ENCODE results near the gene CAMTA1. TPM values are rescaled to one million over a fixed set of nuclear protein-coding genes. Genes with fewer than 3 reads are reported as not detected.
"Not testable (repeated sequence)": the region's sequence is repeated elsewhere in the genome, so short reads cannot be mapped to it uniquely, and the experiment has no call there.

Gene CAMTA1
- total RNA-seq, 1 experiment from 2014 or later: 103 TPM

DNA sequence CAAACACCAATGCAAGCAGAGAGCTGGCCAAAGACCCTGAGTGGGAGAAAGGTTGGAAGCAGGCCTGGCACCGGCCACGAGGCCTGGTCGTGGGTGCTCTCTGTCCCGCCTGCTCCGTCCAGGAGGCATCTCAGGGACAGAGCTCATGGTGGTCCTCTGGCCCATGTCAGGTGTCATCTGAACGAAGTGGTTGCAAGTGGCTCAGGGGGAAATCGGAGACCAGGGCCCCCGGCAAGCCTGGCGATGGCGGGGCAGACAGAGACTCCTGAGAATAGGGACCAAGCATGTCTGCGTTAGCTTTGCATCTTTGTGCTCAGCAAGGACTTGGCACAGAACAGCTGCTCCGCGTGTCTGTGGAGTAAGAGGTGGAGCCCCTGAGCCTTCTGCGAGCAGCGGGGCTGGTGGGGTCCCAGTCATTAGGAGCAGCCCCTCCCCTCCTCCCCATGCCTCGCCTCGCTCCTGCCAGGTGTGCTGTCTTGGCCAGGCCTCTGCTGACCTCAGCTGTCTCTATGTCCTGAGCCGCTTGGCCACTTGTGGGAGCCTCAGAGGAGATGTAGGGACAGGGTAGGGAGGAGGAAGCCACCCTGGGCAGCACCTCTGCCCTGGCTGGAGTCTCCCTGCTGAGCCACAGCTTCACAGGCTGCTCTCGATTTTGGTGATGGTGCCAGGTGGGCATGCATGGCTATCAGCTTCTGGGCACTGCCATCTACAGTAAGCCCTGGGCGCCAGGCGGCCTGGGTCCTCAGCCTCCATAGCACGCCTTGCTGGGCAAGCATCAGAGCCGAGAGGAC, 622.9 kb downstream of the CAMTA1 start:
- no peak overlapping the region for H3K4me3 ChIP-seq
- H3K27me3 ChIP-seq: no peaks in the 10 kb centered on the region
- no peak for DNase-seq
- no peaks in the 10 kb centered on the region for H3K9me3 ChIP-seq
- H3K36me3 ChIP-seq: no peaks in the 10 kb centered on the region

DNA sequence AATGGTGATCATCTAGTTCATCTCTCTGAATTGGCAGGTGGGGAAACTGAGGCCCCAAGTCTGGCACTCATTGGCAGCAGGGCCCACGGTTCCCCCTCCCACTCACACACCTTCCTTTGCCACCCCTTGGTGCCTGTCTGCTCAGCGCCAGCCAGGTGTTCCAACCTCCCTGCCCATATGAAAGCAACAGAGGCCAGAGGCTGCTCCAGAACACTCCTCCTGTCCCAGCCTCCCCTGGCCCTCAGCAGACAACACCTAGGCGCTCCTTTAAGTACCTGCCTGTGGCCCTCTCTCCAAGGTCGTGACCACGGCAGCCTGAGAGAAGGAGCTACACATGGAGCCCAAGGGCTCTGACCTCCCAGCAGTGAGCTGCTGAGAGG, 623.5 kb downstream of the CAMTA1 start:
- H3K36me3 ChIP-seq: no peaks in the 10 kb centered on the region
- no peak for DNase-seq
- no peaks in the 10 kb centered on the region for H3K27me3 ChIP-seq
- H3K9me3 ChIP-seq: no peaks in the 10 kb centered on the region
- no peak overlapping the region for H3K4me3 ChIP-seq

DNA sequence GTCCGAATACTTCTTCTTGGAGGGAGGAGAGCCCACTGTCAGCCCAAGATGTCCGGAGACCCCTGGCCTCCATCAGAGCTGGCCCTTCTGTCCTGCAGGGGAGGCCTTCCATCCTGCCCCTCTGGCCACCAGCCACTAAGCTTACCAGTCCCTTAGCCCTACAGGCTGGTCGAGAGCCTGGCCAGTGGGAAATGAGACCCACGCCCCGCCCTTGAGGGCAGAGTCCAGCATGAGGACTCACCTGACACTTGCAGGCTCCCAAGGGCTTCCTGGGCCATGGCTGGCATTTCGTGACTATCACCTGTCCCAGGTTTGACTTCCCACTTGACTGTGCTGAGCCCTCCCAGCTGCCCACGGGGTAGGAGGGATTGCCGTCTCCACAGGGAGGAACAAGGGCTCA, 624.0 kb downstream of the CAMTA1 start:
- no peak for DNase-seq
- no peaks in the 10 kb centered on the region for H3K36me3 ChIP-seq
- no peak overlapping the region for H3K4me3 ChIP-seq
- no peaks in the 10 kb centered on the region for H3K9me3 ChIP-seq
- no peaks in the 10 kb centered on the region for H3K27me3 ChIP-seq

DNA sequence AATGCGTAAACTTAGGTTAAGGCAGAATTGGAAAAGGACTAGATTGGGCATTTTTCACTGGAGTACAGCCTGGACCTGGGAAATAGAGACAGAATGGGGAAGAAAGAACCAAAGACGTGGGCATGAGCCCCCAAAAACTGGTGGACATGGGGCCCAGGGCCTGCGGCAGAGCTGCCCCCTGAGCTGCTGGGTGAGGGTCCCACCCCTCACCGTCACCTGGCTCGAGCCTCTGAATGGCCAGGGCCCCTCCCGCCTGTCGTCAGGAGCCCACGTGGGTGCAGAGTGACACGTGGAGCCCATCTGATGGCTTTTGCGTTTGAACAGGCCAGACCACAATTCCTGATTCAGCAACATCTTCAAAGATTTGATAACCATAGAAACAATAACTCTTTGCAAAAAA, 624.9 kb downstream of the CAMTA1 start:
- Histone ChIP-seq H3K36me3 (no peaks in the 10 kb centered on the region), H3K27me3 (no peaks in the 10 kb centered on the region), H3K9me3 (no peaks in the 10 kb centered on the region), H3K4me3 (no peak overlapping the region)
- no peak for DNase-seq

DNA sequence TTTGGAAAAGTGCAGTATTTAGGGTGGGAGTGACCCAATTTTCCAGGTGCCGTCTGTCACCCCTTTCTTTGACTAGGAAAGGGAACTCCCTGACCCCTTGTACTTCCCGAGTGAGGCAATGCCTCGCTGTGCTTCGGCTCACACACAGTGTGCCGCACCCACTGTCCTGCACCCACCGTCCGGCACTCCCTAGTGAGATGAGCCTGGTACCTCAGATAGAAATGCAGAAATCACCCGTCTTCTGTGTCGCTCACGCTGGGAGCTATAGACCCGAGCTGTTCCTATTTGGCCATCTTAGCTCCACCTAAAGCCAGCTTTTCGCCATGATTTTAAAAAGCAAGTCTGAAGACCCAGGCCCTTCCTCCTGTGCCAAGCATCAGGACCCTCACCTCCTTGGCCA, 632.4 kb downstream of the CAMTA1 start:
- not testable (repeated sequence) for H3K9me3 ChIP-seq, H3K36me3 ChIP-seq, H3K27me3 ChIP-seq, DNase-seq, H3K4me3 ChIP-seq

DNA sequence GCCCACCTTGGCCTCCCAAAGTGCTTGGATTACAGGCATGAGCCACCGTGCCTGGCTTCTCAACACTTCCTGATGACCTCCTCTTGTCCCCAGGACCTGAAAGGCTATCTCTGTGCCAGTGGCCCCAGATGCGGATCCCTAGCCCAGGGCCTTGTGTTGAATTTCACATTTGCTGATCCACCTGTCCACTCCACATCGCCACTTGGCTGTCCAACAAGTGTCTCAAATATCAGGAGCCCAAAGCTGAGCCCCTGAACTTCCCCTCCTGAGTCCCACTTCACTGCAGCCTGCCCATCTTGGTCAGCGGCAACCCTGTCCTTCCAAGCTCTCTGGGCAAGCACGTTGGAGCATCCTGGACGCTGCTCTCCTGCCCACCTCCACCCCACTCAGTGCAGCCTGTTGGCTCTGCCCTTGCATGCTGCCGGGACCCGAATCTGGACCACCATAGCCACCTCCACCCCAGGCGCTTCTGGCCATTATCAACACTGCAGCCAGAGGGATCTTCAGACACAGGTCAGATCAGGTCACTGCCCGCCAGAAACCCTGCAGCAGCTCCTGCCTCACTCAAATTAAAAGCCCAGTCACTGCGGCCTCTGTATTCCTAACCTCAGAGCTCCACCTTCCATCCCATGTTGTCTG, 633.3 kb downstream of the CAMTA1 start:
- Histone ChIP-seq H3K27me3 (no peaks in the 10 kb centered on the region), H3K36me3 (no peaks in the 10 kb centered on the region), H3K9me3 (no peaks in the 10 kb centered on the region), H3K4me3 (no peak overlapping the region)
- DNase-seq: no peak

DNA sequence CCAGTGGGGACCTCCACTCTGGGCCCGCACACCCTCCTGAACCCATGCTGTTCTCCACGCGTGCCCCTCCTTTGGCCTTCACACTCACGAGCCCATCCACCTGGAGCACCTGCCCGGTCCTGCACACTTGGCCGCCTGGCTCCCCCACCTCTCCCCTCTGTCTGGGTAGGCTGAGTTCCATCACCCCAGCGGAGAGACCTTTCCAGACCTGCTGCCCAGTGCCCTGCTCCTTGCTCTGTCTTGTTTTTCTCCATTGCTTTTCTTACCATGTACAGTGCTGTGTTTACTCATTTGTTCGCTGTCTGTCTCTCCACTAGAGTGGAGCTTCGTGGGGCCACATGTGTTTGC, 634.8 kb downstream of the CAMTA1 start:
- Histone ChIP-seq H3K9me3 (no peaks in the 10 kb centered on the region), H3K4me3 (no peak overlapping the region), H3K36me3 (no peaks in the 10 kb centered on the region), H3K27me3 (no peaks in the 10 kb centered on the region)
- DNase-seq: no peak

DNA sequence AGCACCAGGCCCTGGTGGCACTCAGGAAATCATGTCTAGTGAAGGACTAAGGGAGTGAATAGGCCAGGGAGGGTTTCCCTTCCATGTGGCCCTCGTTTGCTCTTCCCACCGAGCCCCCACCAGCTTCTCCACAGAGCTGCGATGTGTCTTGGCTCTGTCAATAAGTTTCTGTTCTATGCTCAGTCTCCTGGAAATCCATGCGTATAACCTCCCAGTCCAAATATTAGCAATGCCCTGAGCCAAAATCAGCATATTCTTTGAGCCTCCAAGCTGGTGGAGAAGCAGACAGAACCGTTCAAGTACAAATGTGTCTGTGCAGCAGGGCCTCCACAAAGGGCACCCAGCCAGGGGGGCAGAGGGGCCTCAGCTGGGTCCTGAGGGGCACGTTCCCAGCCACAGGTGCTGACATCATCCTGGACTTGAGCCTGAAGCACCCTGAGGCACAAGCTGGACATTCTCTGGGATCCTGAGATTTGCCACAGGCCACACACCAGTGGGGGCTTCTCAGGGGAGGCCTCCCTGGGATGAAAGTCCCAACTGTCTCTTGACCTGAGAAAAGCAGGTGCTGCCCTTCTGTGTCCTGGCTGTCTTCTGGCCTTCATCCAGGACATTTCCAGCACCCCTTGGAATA, 635.3 kb downstream of the CAMTA1 start:
- DNase-seq: no peak
- Histone ChIP-seq H3K9me3 (no peaks in the 10 kb centered on the region), H3K36me3 (no peaks in the 10 kb centered on the region), H3K4me3 (no peak overlapping the region), H3K27me3 (no peaks in the 10 kb centered on the region)

DNA sequence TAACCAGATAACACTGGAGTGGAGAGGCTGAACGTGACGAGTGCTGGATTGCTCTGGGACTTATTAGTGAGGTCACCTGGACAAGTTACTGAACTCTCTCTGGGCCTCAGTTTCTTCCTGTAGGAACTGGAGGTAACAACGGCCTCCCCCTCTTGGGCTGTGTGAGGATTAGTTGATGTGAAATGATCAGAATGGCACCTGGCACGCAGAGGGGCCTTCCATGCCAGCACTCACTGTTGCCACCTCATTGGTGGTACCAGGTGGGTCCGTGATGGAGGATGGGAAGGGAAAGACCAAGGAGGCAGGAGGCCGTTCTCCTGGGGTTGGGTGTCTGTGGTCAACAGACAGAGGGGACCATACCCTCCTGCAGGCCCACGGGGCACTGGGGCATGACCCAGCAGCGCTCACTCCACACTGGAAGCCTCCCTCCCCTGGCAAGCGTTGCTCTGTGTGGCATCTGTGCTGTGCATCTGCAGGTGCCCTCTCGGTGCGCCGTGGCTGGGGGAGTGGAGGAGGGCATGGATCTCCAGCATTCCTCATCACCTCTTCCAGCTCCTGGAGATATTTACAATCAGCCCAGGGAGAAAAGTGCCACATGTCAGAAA, 636.3 kb downstream of the CAMTA1 start:
- DNase-seq: no peak
- no peaks in the 10 kb centered on the region for H3K27me3 ChIP-seq
- H3K4me3 ChIP-seq: no peak overlapping the region
- no peaks in the 10 kb centered on the region for H3K9me3 ChIP-seq
- H3K36me3 ChIP-seq: no peaks in the 10 kb centered on the region

DNA sequence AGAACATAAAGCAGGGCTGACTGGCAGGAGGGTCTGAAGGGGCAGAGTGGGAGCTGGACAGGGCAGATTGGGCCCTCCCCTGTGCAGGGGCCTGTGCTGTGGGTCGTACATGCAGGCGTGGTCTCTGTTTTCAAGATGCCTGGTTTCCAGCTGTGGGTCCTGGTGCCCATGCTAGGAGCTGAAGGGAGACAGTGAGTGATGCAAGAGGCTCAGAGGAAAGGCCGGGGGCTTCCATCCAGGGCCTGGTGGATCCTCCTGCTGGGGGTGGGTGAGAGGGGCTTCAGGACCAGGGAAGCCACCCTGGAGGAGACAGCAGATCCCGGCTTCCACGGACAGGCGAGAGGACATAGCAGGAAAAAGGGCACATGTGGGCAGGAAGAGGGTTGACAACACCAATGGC, 636.8 kb downstream of the CAMTA1 start:
- Histone ChIP-seq H3K27me3 (no peaks in the 10 kb centered on the region), H3K9me3 (no peaks in the 10 kb centered on the region), H3K4me3 (no peak overlapping the region), H3K36me3 (no peaks in the 10 kb centered on the region)
- no peak for DNase-seq

DNA sequence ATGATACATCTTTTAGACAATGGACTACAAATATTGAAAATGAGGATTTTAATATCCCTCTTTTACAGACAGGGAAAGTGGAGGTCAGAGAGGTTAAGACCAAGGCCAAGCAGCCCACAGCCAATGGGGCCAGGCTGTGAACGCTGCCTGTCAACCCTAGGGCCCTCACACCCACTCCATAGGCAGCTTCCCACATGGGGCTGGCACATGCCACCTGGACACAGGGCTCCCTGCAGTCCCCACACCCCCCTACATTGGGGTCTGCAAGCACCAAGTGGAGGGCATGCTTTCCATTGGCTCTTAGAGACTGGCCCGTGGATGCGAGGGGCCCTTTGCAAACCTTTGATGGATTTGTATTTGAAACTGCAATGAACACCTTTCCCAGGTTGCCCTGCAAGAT, 637.3 kb downstream of the CAMTA1 start:
- Histone ChIP-seq H3K9me3 (no peaks in the 10 kb centered on the region), H3K4me3 (no peak overlapping the region), H3K36me3 (no peaks in the 10 kb centered on the region), H3K27me3 (no peaks in the 10 kb centered on the region)
- no peak for DNase-seq

DNA sequence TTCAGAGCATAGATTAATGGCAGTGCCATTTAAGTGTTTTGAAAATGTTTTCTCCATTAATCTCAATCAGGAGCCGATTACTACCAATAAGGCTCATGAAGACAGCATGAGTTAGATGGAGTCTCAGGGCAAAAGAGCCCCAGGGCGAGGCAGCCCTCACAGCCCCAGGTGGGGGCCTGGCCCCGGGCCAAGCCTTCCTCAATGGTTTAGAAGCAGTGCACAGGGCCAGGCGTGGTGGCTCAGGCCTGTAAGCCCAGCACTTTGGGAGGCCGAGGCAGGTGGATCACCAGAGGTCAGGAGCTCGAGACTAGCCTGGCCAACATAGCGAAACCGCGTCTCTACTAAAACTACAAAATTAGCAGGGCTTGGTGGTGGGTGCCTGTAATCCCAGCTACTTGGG, 637.7 kb downstream of the CAMTA1 start:
- H3K36me3 ChIP-seq: no peaks in the 10 kb centered on the region
- DNase-seq: no peak
- no peaks in the 10 kb centered on the region for H3K27me3 ChIP-seq
- H3K4me3 ChIP-seq: no peak overlapping the region
- no peaks in the 10 kb centered on the region for H3K9me3 ChIP-seq

DNA sequence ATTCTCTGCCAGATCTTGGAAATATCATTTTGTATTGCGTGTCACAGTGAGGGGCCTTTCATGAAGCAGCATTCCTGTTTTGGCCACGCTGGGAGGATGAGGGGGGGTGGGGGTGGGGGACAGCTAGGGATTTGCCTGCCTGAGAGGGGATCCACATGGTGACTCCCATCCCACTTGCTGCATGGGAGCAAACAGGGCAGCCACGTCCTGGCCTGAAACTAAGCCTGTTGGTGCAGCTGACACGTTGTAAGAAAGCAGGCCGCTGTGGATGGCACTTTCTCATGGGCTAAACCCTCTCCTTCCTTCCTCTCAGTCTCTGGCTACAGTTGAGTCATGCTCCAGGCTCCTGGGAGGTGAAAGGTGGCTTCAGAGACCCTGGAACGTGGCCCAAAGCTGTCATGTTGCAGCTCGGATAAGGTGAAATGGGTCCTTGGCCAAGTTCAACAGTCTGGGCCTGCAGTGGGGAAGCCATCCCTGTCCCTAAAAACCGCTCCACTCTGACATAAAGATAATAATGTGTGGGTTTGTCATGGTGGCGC, 639.2 kb downstream of the CAMTA1 start:
- no peaks in the 10 kb centered on the region for H3K36me3 ChIP-seq
- no peaks in the 10 kb centered on the region for H3K9me3 ChIP-seq
- H3K27me3 ChIP-seq: no peaks in the 10 kb centered on the region
- DNase-seq: no peak
- no peak overlapping the region for H3K4me3 ChIP-seq

DNA sequence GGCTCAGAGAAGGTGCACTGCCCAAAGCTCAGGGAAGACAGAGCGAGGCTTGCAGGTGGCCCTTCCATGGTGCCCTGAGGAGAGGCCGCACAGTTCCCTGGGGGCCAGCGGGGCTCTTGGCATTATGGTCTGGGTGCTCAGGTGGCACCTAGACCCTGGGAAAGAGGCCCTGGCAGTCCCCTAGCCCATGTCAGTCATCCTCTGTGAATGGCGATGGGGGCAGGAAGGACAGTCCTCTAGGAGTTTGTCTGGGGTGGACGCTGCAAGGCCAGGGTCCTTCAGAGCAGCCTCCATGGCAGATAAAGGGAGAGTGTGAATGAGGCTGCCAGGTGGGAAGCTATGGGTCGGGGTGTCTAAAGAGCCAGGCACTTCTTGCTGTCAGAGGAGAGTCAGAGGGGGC, 640.0 kb downstream of the CAMTA1 start:
- DNase-seq: no peak
- no peaks in the 10 kb centered on the region for H3K36me3 ChIP-seq
- no peaks in the 10 kb centered on the region for H3K9me3 ChIP-seq
- H3K27me3 ChIP-seq: no peaks in the 10 kb centered on the region
- no peak overlapping the region for H3K4me3 ChIP-seq

DNA sequence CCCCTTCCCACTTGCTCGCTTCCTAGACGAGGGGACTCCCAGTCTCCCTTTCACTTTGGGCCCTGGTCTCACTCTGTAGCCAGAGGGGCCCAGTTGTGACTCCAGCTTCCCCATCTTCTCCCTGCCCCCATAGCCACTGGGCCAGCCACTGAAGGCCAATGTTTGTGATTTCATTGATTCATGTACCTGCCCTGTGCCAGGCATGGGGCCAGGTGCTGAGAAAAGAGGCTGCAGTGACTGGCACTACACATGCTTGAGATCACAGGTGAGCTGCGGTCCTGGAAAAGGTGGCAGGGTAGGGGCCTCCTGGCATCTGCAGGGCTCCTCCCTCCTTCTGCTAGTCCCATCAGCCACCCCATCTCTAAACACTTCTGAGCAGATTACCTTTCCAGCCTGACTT, 640.5 kb downstream of the CAMTA1 start:
- H3K27me3 ChIP-seq: no peaks in the 10 kb centered on the region
- DNase-seq: no peak
- no peaks in the 10 kb centered on the region for H3K9me3 ChIP-seq
- no peak overlapping the region for H3K4me3 ChIP-seq
- H3K36me3 ChIP-seq: no peaks in the 10 kb centered on the region

DNA sequence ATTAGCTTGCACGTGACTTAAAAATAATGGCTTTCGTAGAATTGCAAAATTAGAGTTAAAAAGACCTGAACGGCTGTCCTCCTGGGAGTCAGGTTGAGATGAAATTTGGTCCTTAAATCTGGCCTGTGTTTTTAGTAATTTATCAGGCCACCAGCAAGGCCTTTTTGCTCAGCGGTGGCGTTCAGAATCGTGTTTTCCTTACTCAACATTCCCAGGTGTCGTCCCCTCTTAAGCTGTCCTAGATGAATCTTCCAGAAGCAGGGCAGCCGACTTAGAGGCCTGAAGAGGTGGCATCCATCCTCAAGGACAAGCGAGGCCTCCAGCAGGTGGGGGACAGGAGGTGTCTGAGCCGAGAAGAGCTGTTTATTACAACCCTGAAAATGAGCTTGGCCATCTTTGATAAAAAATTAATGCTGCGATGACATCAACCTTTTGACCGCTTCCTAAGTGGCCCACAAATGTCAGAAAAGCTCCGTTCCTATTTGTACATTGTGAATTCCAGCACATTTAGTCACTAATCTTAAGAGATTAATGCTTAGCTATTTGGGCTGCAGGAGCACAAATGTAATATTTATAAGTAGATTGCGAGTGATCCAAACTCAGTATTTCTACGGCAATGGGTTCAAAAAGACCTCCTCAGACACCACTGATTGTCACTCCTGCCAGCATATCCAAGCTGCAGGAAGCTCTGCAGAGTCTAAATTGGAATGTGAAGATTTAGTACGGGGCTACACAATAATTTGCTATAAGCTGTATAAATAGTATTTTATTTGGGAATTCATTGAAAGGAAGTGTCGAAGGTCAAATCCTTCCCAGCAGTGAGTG, 641.7 kb downstream of the CAMTA1 start:
- DNase-seq: no peak
- Histone ChIP-seq H3K4me3 (no peak overlapping the region), H3K36me3 (no peaks in the 10 kb centered on the region), H3K27me3 (no peaks in the 10 kb centered on the region), H3K9me3 (no peaks in the 10 kb centered on the region)
